H9 (cell line): ENCODE data around the gene DNAH1. TPM values are rescaled to one million over a fixed set of nuclear protein-coding genes. Genes with fewer than 3 reads are reported as not detected.

Source experiments
- DNase-seq: peaks from one replicate; pipeline ENCODE4 v3.0.0-alpha.2; 2017
- H2AFZ ChIP-seq: one replicate; pipeline ENCODE4 v1.6.1; 2013; ENCODE audit warnings: mild to moderate bottlenecking, low read length, control low read depth, moderate library complexity
- H2AK5ac ChIP-seq: 2 replicates; pipeline ENCODE4 v1.6.1; 2013; ENCODE audit warnings: low read length, control low read depth, mixed read lengths; ENCODE audit not compliant: insufficient read length
- H2BK120ac ChIP-seq: one replicate; pipeline ENCODE4 v1.6.1; 2013; ENCODE audit warnings: low read depth, mild to moderate bottlenecking, low read length, control low read depth, inconsistent platforms; ENCODE audit not compliant: poor library complexity, severe bottlenecking
- H2BK12ac ChIP-seq: 2 replicates; pipeline ENCODE4 v1.6.1; 2013; ENCODE audit warnings: low read length, control low read depth, mixed read lengths, low read depth; ENCODE audit not compliant: insufficient read length
- H2BK15ac ChIP-seq: 2 replicates; pipeline ENCODE4 v1.6.1; 2013; ENCODE audit warnings: low read depth, low read length, control low read depth
- H2BK20ac ChIP-seq: one replicate; pipeline ENCODE4 v1.6.1; 2013; ENCODE audit warnings: low read depth, mild to moderate bottlenecking, low read length, control low read depth, inconsistent platforms; ENCODE audit not compliant: poor library complexity, severe bottlenecking
- H2BK5ac ChIP-seq: 2 replicates; pipeline ENCODE4 v1.6.1; 2013; ENCODE audit warnings: low read length, control low read depth, mixed read lengths; ENCODE audit not compliant: insufficient read length
- H3K14ac ChIP-seq: 2 replicates; pipeline ENCODE4 v1.6.1; 2013; ENCODE audit warnings: low read length, control low read depth; ENCODE audit not compliant: insufficient read depth
- H3K18ac ChIP-seq: 2 replicates; pipeline ENCODE4 v1.6.1; 2013; ENCODE audit warnings: low read depth, mild to moderate bottlenecking, mixed read lengths, low read length, control low read depth; ENCODE audit not compliant: insufficient read length
- H3K23ac ChIP-seq: 2 replicates; pipeline ENCODE4 v1.6.1; 2013; ENCODE audit warnings: low read length, control low read depth, mixed read lengths, low read depth; ENCODE audit not compliant: insufficient read length
- H3K23me2 ChIP-seq: 2 replicates; pipeline ENCODE4 v1.6.1; 2013; ENCODE audit warnings: low read depth, mild to moderate bottlenecking, mixed read lengths, low read length, control low read depth; ENCODE audit not compliant: insufficient read length, poor library complexity, severe bottlenecking
- H3K27ac ChIP-seq: 2 replicates; pipeline ENCODE4 v1.5.1; 2013; ENCODE audit warnings: low read length, control low read depth, mixed read lengths, low read depth; ENCODE audit not compliant: insufficient read length
- H3K27me3 ChIP-seq: 2 replicates; pipeline ENCODE4 v1.6.1; 2013; ENCODE audit warnings: low read length, control low read depth, inconsistent platforms; ENCODE audit not compliant: insufficient read depth
- H3K4ac ChIP-seq: 2 replicates; pipeline ENCODE4 v1.6.1; 2013; ENCODE audit warnings: low read depth, mild to moderate bottlenecking, control low read depth, inconsistent platforms, low read length, moderate library complexity
- H3K4me1 ChIP-seq: 2 replicates; pipeline ENCODE4 v1.6.1; 2013; ENCODE audit warnings: low read length, control low read depth, inconsistent platforms; ENCODE audit not compliant: insufficient read depth
- H3K4me2 ChIP-seq: 2 replicates; pipeline ENCODE4 v1.6.1; 2013; ENCODE audit warnings: low read length, control low read depth, mixed read lengths; ENCODE audit not compliant: insufficient read length, insufficient read depth
- H3K56ac ChIP-seq: 2 replicates; pipeline ENCODE4 v1.6.1; 2013; ENCODE audit warnings: low read depth, mild to moderate bottlenecking, mixed read lengths, low read length, control low read depth; ENCODE audit not compliant: insufficient read length
- H3K79me1 ChIP-seq: 2 replicates; pipeline ENCODE4 v1.6.1; 2013; ENCODE audit warnings: low read depth, mild to moderate bottlenecking, moderate library complexity, low read length, control low read depth, inconsistent platforms; ENCODE audit not compliant: insufficient read depth, poor library complexity, severe bottlenecking
- H3K79me2 ChIP-seq: 2 replicates; pipeline ENCODE4 v1.6.1; 2013; ENCODE audit warnings: low read length, control low read depth, inconsistent platforms; ENCODE audit not compliant: insufficient read depth
- H3K9ac ChIP-seq: 2 replicates; pipeline ENCODE4 v1.6.1; 2013; ENCODE audit warnings: low read length, control low read depth, mixed read lengths; ENCODE audit not compliant: insufficient read length; ENCODE audit errors: extremely low read depth
- H3K9me3 ChIP-seq: one replicate; pipeline ENCODE4 v1.6.1; 2013; ENCODE audit warnings: low read depth, low read length, inconsistent platforms; ENCODE audit not compliant: control insufficient read depth
- H3T11ph ChIP-seq: one replicate; pipeline ENCODE4 v1.6.1; 2013; ENCODE audit warnings: mild to moderate bottlenecking, low read length, control low read depth, inconsistent platforms
- H4K20me1 ChIP-seq: one replicate; pipeline ENCODE4 v1.6.1; 2013; ENCODE audit not compliant: control insufficient read depth, insufficient read length, insufficient read depth
- H4K5ac ChIP-seq: 2 replicates; pipeline ENCODE4 v1.6.1; 2013; ENCODE audit warnings: low read depth, mild to moderate bottlenecking, mixed read lengths, low read length, control low read depth; ENCODE audit not compliant: insufficient read length
- H4K8ac ChIP-seq: replicated peaks from 2 replicates; pipeline ENCODE4 v1.6.1; 2013; ENCODE audit warnings: low read length, control low read depth, mixed read lengths, low read depth; ENCODE audit not compliant: insufficient read length
- H4K91ac ChIP-seq: 2 replicates; pipeline ENCODE4 v1.6.1; 2013; ENCODE audit warnings: low read depth, mild to moderate bottlenecking, moderate library complexity, mixed read lengths, low read length, control low read depth; ENCODE audit not compliant: insufficient read length
- H3K27ac Mint-ChIP-seq, 3 experiments: 2 replicates in 2 of 3; 3 replicates in 1 of 3; pipeline ENCODE4 v1.8.0; 2020 to 2021; ENCODE audit warnings: mixed read lengths in 3 of 3, mild to moderate bottlenecking in 1 of 3, moderate library complexity in 1 of 3
- H3K27me3 Mint-ChIP-seq: 2 replicates; pipeline ENCODE4 v1.8.0; 2021; ENCODE audit warnings: low read depth, mild to moderate bottlenecking, moderate library complexity, mixed read lengths
- H3K36me3 Mint-ChIP-seq, 3 experiments: 2 replicates in 2 of 3; 3 replicates in 1 of 3; pipeline ENCODE4 v1.8.0; 2020 to 2021; ENCODE audit warnings: low read depth in 3 of 3, mixed read lengths in 3 of 3; ENCODE audit not compliant: insufficient read depth in 1 of 3
- H3K4me1 Mint-ChIP-seq, 2 experiments: 2 replicates each; pipeline ENCODE4 v1.8.0; 2020; ENCODE audit warnings: mixed read lengths in 2 of 2
- H3K4me3 Mint-ChIP-seq, 2 experiments: 2 replicates in 1 of 2; 3 replicates in 1 of 2; pipeline ENCODE4 v1.8.0; 2020 to 2021; ENCODE audit warnings: mild to moderate bottlenecking in 2 of 2, mixed read lengths in 2 of 2, moderate library complexity in 1 of 2
- H3K9me3 Mint-ChIP-seq, 2 experiments: 2 replicates in 1 of 2; 3 replicates in 1 of 2; pipeline ENCODE4 v1.8.0; 2020; ENCODE audit warnings: mild to moderate bottlenecking in 2 of 2, mixed read lengths in 2 of 2, moderate library complexity in 1 of 2
- CTCF ChIP-seq: fragments of 200-600 bp; sonication (generic); conservative IDR thresholded peaks from 3 replicates; pipeline ENCODE4 v1.8.0; 2021; ENCODE audit warnings: antibody characterized with exemption, mild to moderate bottlenecking
- WGBS: extraction: QIAGEN DNeasy Blood & Tissue Kit; methylation state at CpG from one replicate; pipeline ENCODE4 v1.1.7; 2013; ENCODE audit warnings: missing lambda C conversion rate, low lambda C conversion rate, mixed read lengths; ENCODE audit not compliant: insufficient read length; ENCODE audit errors: extremely low coverage; 5-methylcytosine and 5-hydroxymethylcytosine counted together
- long read RNA-seq: library from polyadenylated mRNA; unstranded; transcript quantifications from one replicate; pipeline ENCODE4 v2.0.0, GENCODE V29; 2020
- total RNA-seq: library from RNA; stranded (reverse); gene quantifications from 2 replicates; pipeline ENCODE4 v1.2.1, GENCODE V29; 2021

DNAH1 gene
- total RNA-seq: 2.0 and 2.3 TPM in 2 replicates
- long read RNA-seq, partial matches to known transcripts: 3 of 3 reads
- long read RNA-seq, other reads (novel, unspliced or antisense): 0 of 3 reads

- H3K4me3 Mint-ChIP-seq: peak within 1 kb of the TSS; percentile 59 to 71; a peak in 2 of 5 replicates
- Histone ChIP-seq H3K27ac (no peak within 1 kb of the TSS), H4K91ac (no peak within 1 kb of the TSS), H3K79me1 (no peaks in the 10 kb centered on the region), H2BK12ac (no peak within 1 kb of the TSS), H3T11ph (no peak within 1 kb of the TSS), H3K79me2 (no peaks in the 10 kb centered on the region), H2BK120ac (no peak within 1 kb of the TSS), H4K8ac (no peak within 1 kb of the TSS), H3K18ac (no peak within 1 kb of the TSS), H3K4ac (no peak within 1 kb of the TSS), H4K5ac (no peak within 1 kb of the TSS), H2BK15ac (no peak within 1 kb of the TSS), H3K4me2 (peak within 1 kb of the TSS; percentile 92), H3K14ac (no peak within 1 kb of the TSS; the same call in 1 of the 2 replicates), H3K56ac (no peak within 1 kb of the TSS), H2AFZ (no peak within 1 kb of the TSS), H3K9me3 (no peaks in the 10 kb centered on the region), H3K9ac (no peak within 1 kb of the TSS), H2AK5ac (no peak within 1 kb of the TSS), H3K23me2 (peaks cover 6% of the 10 kb centered on the region), H2BK5ac (no peak within 1 kb of the TSS), H4K20me1 (no peaks in the 10 kb centered on the region), H3K23ac (no peak within 1 kb of the TSS), H2BK20ac (no peak within 1 kb of the TSS), H3K4me1 (no peaks in the 10 kb centered on the region), H3K27me3 (peaks cover 2% of the 10 kb centered on the region; the same call in 1 of the 2 replicates)
- TF ChIP-seq CTCF: no peak
- no CpG with 5 or more reads among the region's 3 CpGs for WGBS
- H3K27me3 Mint-ChIP-seq: peaks cover 29% of the 10 kb centered on the region
- H3K36me3 Mint-ChIP-seq: no peaks in the 10 kb centered on the region; a peak in 1 of 7 replicates
- no peaks in the 10 kb centered on the region for H3K9me3 Mint-ChIP-seq
- H3K4me1 Mint-ChIP-seq: peaks cover 5 to 13% of the 10 kb centered on the region in 2 experiments
- DNase-seq: no peak
- no peak within 1 kb of the TSS for H3K27ac Mint-ChIP-seq
Measured at GRCh38 chr3:52315977-52316764, at the start of gene DNAH1. TSS of gene DNAH1 (plus strand) at chr3:52316319. CDS start at chr3:52322443, 6,124 bp downstream.
